ENCODE results near the gene CELF2.

CELF2 gene

GRCh38 chr10:11042357-11042756, 24.7 kb downstream of the CELF2 start:
- ATAC-seq (ENCODE audit: insufficient read depth, low read depth) (no peak), DNase-seq (no peak)
- Histone ChIP-seq H3K79me2 (ENCODE audit: insufficient read depth, low read length) (no peaks in the 10 kb centered on the region), H4K20me1 (ENCODE audit: insufficient read depth, low read length) (no peaks in the 10 kb centered on the region), H3K4me3 (ENCODE audit: low read depth in 1 of 2, low read length in 2 of 2) (no peak overlapping the region), H3K27ac (ENCODE audit: low read length) (no peak overlapping the region), H2AFZ (ENCODE audit: low read depth, low read length) (no peak overlapping the region), H3K9ac (ENCODE audit: low read depth, low read length) (no peak overlapping the region), H3K36me3 (ENCODE audit: insufficient read depth, low read length) (no peaks in the 10 kb centered on the region), H3K9me3 (ENCODE audit: insufficient read depth, low read length, severe bottlenecking) (no peaks in the 10 kb centered on the region), H3K4me2 (ENCODE audit: insufficient read depth, low read length) (no peak overlapping the region), H3K4me1 (ENCODE audit: insufficient read depth, low read length) (no peaks in the 10 kb centered on the region), H3K27me3 (ENCODE audit: insufficient read depth, low read length, poor library complexity) (no peaks in the 10 kb centered on the region)
- TF ChIP-seq EZH2 (IDR thresholded peaks at IDR 0.05; ENCODE audit: borderline replicate concordance, low read depth, low read length, severe bottlenecking) = no peak
- TF ChIP-seq, protein P1, sequence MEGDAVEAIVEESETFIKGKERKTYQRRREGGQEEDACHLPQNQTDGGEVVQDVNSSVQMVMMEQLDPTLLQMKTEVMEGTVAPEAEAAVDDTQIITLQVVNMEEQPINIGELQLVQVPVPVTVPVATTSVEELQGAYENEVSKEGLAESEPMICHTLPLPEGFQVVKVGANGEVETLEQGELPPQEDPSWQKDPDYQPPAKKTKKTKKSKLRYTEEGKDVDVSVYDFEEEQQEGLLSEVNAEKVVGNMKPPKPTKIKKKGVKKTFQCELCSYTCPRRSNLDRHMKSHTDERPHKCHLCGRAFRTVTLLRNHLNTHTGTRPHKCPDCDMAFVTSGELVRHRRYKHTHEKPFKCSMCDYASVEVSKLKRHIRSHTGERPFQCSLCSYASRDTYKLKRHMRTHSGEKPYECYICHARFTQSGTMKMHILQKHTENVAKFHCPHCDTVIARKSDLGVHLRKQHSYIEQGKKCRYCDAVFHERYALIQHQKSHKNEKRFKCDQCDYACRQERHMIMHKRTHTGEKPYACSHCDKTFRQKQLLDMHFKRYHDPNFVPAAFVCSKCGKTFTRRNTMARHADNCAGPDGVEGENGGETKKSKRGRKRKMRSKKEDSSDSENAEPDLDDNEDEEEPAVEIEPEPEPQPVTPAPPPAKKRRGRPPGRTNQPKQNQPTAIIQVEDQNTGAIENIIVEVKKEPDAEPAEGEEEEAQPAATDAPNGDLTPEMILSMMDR (IDR thresholded peaks at IDR 0.05; ENCODE audit: borderline replicate concordance, extremely low read depth, low read length, poor library complexity, severe bottlenecking) = no peak

DNA sequence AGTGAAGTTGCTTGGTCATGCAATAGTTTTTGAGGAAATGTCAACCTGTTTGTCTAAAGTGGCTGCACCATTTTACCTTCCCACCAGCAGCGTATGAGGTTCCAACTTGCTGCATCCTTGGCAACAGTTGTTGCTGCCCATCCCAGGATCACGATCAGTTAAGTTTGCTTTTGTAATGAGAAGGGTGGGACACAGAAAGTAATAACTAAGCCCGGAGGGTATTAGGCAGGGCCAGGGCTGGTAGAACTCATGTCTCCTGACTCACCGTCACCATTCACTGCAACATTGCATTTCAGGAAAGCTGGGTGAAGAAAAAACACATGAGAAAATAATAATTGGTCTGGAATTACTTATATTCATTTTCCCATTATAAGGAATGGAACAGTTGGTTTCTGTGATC, 25.4 kb downstream of the CELF2 start:
- Histone ChIP-seq H3K27me3 (ENCODE audit: insufficient read depth, low read length, poor library complexity) (no peaks in the 10 kb centered on the region), H3K9ac (ENCODE audit: low read depth, low read length) (no peak overlapping the region), H4K20me1 (ENCODE audit: insufficient read depth, low read length) (no peaks in the 10 kb centered on the region), H3K4me3 (ENCODE audit: low read depth in 1 of 2, low read length in 2 of 2) (no peak overlapping the region), H3K4me2 (ENCODE audit: insufficient read depth, low read length) (no peak overlapping the region), H2AFZ (ENCODE audit: low read depth, low read length) (no peak overlapping the region), H3K79me2 (ENCODE audit: insufficient read depth, low read length) (no peaks in the 10 kb centered on the region), H3K27ac (ENCODE audit: low read length) (no peak overlapping the region), H3K36me3 (ENCODE audit: insufficient read depth, low read length) (no peaks in the 10 kb centered on the region), H3K4me1 (ENCODE audit: insufficient read depth, low read length) (no peaks in the 10 kb centered on the region), H3K9me3 (ENCODE audit: insufficient read depth, low read length, severe bottlenecking) (no peaks in the 10 kb centered on the region)
- DNase-seq = no peak
- ATAC-seq (ENCODE audit: insufficient read depth, low read depth) = no peak
- TF ChIP-seq, protein P1 (IDR thresholded peaks at IDR 0.05; ENCODE audit: borderline replicate concordance, extremely low read depth, low read length, poor library complexity, severe bottlenecking) = no peak
- no peak for TF ChIP-seq EZH2 (IDR thresholded peaks at IDR 0.05; ENCODE audit: borderline replicate concordance, low read depth, low read length, severe bottlenecking)

- Histone ChIP-seq H3K9me3 (ENCODE audit: insufficient read depth, low read length, severe bottlenecking) (no peaks in the 10 kb centered on the region), H3K36me3 (ENCODE audit: insufficient read depth, low read length) (no peaks in the 10 kb centered on the region), H3K4me1 (ENCODE audit: insufficient read depth, low read length) (no peaks in the 10 kb centered on the region), H3K27me3 (ENCODE audit: insufficient read depth, low read length, poor library complexity) (no peaks in the 10 kb centered on the region), H3K4me3 (ENCODE audit: low read depth in 1 of 2, low read length in 2 of 2) (no peak overlapping the region), H4K20me1 (ENCODE audit: insufficient read depth, low read length) (no peaks in the 10 kb centered on the region), H3K4me2 (ENCODE audit: insufficient read depth, low read length) (no peak overlapping the region), H3K9ac (ENCODE audit: low read depth, low read length) (no peak overlapping the region), H2AFZ (ENCODE audit: low read depth, low read length) (no peak overlapping the region), H3K79me2 (ENCODE audit: insufficient read depth, low read length) (no peaks in the 10 kb centered on the region), H3K27ac (ENCODE audit: low read length) (no peak overlapping the region)
- no peak for ATAC-seq (ENCODE audit: insufficient read depth, low read depth)
- TF ChIP-seq EZH2 (IDR thresholded peaks at IDR 0.05; ENCODE audit: borderline replicate concordance, low read depth, low read length, severe bottlenecking) = no peak
- TF ChIP-seq, protein P1 (IDR thresholded peaks at IDR 0.05; ENCODE audit: borderline replicate concordance, extremely low read depth, low read length, poor library complexity, severe bottlenecking) = no peak
- no peak for DNase-seq
Measured at GRCh38 chr10:11043446-11044127, 25.9 kb downstream of the CELF2 start.

All from DND-41 (cell line).